Measurements from ENCODE around the gene MTO1.

GRCh38 chr6:73497915-73498314 is 36.4 kb downstream of the MTO1 start:
- TF ChIP-seq CTCF (tag by site-specific recombination; IDR thresholded peaks at IDR 0.05) (no peak), ZNF792 (tag by site-specific recombination; IDR thresholded peaks at IDR 0.05) (no peak), ZNF266 (tag by site-specific recombination; IDR thresholded peaks at IDR 0.05; ENCODE audit: low read depth) (no peak), ZNF837 (tag by site-specific recombination; IDR thresholded peaks at IDR 0.05) (no peak), ZNF830 (tag by site-specific recombination; IDR thresholded peaks at IDR 0.05; ENCODE audit: low read depth) (no peak), PRDM1 (tag by site-specific recombination; IDR thresholded peaks at IDR 0.05) (no peak), ZNF558 (tag by site-specific recombination; IDR thresholded peaks at IDR 0.05) (no peak), YY1 (tag by site-specific recombination; IDR thresholded peaks at IDR 0.05) (no peak), ZBTB7A (tag by site-specific recombination; IDR thresholded peaks at IDR 0.05; ENCODE audit: low read depth) (no peak), ZNF157 (tag by site-specific recombination; IDR thresholded peaks at IDR 0.05) (no peak), ZNF121 (tag by site-specific recombination; IDR thresholded peaks at IDR 0.05) (peak; percentile 78)

All from HEK293 (cell line).